ENCODE data around the gene TSPAN2. TPM values are rescaled to one million over a fixed set of nuclear protein-coding genes. Genes with fewer than 3 reads are reported as not detected.

TSPAN2 gene
- total RNA-seq, 1 experiment from 2014 or later, result 26.5 TPM

- no peak for DNase-seq
- no peaks in the 10 kb centered on the region for H3F3A ChIP-seq (ENCODE audit: insufficient read depth, low read depth)
- intact Hi-C loops (cut with micrococcal nuclease; ENCODE audit: unreplicated experiment), result no loop called here
These were observed 47.6 kb downstream of the TSPAN2 start for GRCh38 chr1:115041654-115042053.

GRCh38 chr1:115040501-115040900, 48.8 kb downstream of the TSPAN2 start:
- Histone ChIP-seq H3K4me3 (no peak overlapping the region), H4K20me1 (ENCODE audit: insufficient read depth) (no peaks in the 10 kb centered on the region), H3K27ac (no peak overlapping the region), H3K36me3 (ENCODE audit: low read depth) (0 out of 2 replicates have a peak, but pooled peaks cover 10% of the 10 kb centered on the region), H3F3A (ENCODE audit: insufficient read depth, low read depth) (no peaks in the 10 kb centered on the region), H3K27me3 (ENCODE audit: insufficient read depth, low read depth) (no peaks in the 10 kb centered on the region), H3K9me2 (ENCODE audit: insufficient read depth) (peaks cover 10% of the 10 kb centered on the region; the same call in 1 of the 2 replicates), H3K4me1 (replicated peaks; ENCODE audit: insufficient read depth) (no peaks in the 10 kb centered on the region), H3K4me2 (no peak overlapping the region), H2AFZ (no peak overlapping the region), H3K9me3 (ENCODE audit: insufficient read depth, low read depth) (no peaks in the 10 kb centered on the region), H3K79me2 (ENCODE audit: low read depth) (no peaks in the 10 kb centered on the region)
- intact Hi-C loops (cut with micrococcal nuclease; ENCODE audit: unreplicated experiment), result no loop called here
- ChIA-PET POLR2A (ENCODE audit: unreplicated experiment) (interaction anchor here (0.6 kb wide), 1 partner anchor 212 kb away, joined by 4 read pairs; no protein-coding TSS in a partner anchor), CTCF (interaction anchor here (0.6 kb wide), 1 partner anchor 1064 kb away, joined by 8 read pairs; no protein-coding TSS in a partner anchor)
- DNase-seq, result no peak
- BruUV-seq (replicated peaks), result no TSS peak
- TF ChIP-seq EZH2 (IDR thresholded peaks at IDR 0.05; ENCODE audit: low read depth) (no peak), CTCF (conservative IDR thresholded peaks at IDR 0.05) (peak; percentile 25; the same call in 1 of the 2 replicates)

More at GRCh38 chr1:115041654-115042053, 47.6 kb downstream of the TSPAN2 start:
- Histone ChIP-seq H3K4me3 (no peak overlapping the region), H3K79me2 (ENCODE audit: low read depth) (no peaks in the 10 kb centered on the region), H2AFZ (no peak overlapping the region), H4K20me1 (ENCODE audit: insufficient read depth) (no peaks in the 10 kb centered on the region), H3K4me2 (no peak overlapping the region), H3K9me2 (ENCODE audit: insufficient read depth) (peaks cover 10% of the 10 kb centered on the region; the same call in 1 of the 2 replicates), H3K27ac (no peak overlapping the region), H3K36me3 (ENCODE audit: low read depth) (0 out of 2 replicates have a peak, but pooled peaks cover 10% of the 10 kb centered on the region), H3K27me3 (ENCODE audit: insufficient read depth, low read depth) (no peaks in the 10 kb centered on the region), H3K4me1 (replicated peaks; ENCODE audit: insufficient read depth) (no peaks in the 10 kb centered on the region), H3K9me3 (ENCODE audit: insufficient read depth, low read depth) (no peaks in the 10 kb centered on the region; the same call in 1 of the 2 replicates)
- ChIA-PET POLR2A (ENCODE audit: unreplicated experiment) (interaction anchor here (0.6 kb wide), 1 partner anchor 305 kb away, joined by 5 read pairs; no protein-coding TSS in a partner anchor), CTCF (no interaction called here)
- TF ChIP-seq EZH2 (IDR thresholded peaks at IDR 0.05; ENCODE audit: low read depth) (no peak), CTCF (conservative IDR thresholded peaks at IDR 0.05) (peak; percentile 65)
- BruUV-seq (replicated peaks), result no TSS peak

GRCh38 chr1:115036814-115037507, 52.3 kb downstream of the TSPAN2 start:
- ChIA-PET CTCF (interaction anchor here (1.3 kb wide), 1 partner anchor 16 kb away, joined by 3 read pairs; no protein-coding TSS in a partner anchor), POLR2A (ENCODE audit: unreplicated experiment) (interaction anchor here (0.8 kb wide), 1 partner anchor 53 kb away, joined by 5 read pairs; no protein-coding TSS in a partner anchor)
- Histone ChIP-seq H3K36me3 (ENCODE audit: low read depth) (no peaks in the 10 kb centered on the region), H3K27ac (no peak overlapping the region), H3F3A (ENCODE audit: insufficient read depth, low read depth) (no peaks in the 10 kb centered on the region), H3K9me3 (ENCODE audit: insufficient read depth, low read depth) (no peaks in the 10 kb centered on the region), H3K4me2 (no peak overlapping the region), H3K9me2 (ENCODE audit: insufficient read depth) (no peaks in the 10 kb centered on the region), H3K4me1 (replicated peaks; ENCODE audit: insufficient read depth) (no peaks in the 10 kb centered on the region), H3K79me2 (ENCODE audit: low read depth) (no peaks in the 10 kb centered on the region), H3K27me3 (ENCODE audit: insufficient read depth, low read depth) (no peaks in the 10 kb centered on the region), H4K20me1 (ENCODE audit: insufficient read depth) (no peaks in the 10 kb centered on the region), H3K4me3 (no peak overlapping the region), H2AFZ (no peak overlapping the region)
- DNase-seq, result no peak
- intact Hi-C loops (cut with micrococcal nuclease; ENCODE audit: unreplicated experiment), result loop anchor here (5.0 kb wide), 1 partner anchor 40 kb away; no protein-coding TSS in a partner anchor
- BruUV-seq (replicated peaks), result no TSS peak
- no peak for TF ChIP-seq CTCF (conservative IDR thresholded peaks at IDR 0.05)
- TF ChIP-seq EZH2 (IDR thresholded peaks at IDR 0.05; ENCODE audit: low read depth), result no peak

All from PC-9 (cell line).